GM23338 (cell line): ENCODE results near the gene NPR2. TPM values are rescaled to one million over a fixed set of nuclear protein-coding genes. Genes with fewer than 3 reads are reported as not detected.

Experiments used
- ATAC-seq: fragments of 200-7000 bp; cut with Tn5 transposase; 3 replicates; pipeline ENCODE4 v1.9.1; 2020
- DNase-seq: peaks from one replicate; pipeline ENCODE4 v3.0.0-alpha.2; 2015; ENCODE audit warnings: low spot score
- H2AFZ ChIP-seq: fragments of 200-600 bp; sonication (generic); 2 replicates; pipeline ENCODE4 v1.8.0; 2016; ENCODE audit warnings: antibody characterized with exemption, mild to moderate bottlenecking, moderate library complexity
- H3F3A ChIP-seq: fragments of 200-600 bp; sonication (generic); replicated peaks from 2 replicates; pipeline ENCODE4 v1.8.0; 2017; ENCODE audit warnings: antibody characterized with exemption, mixed run types, low read depth
- H3K27ac ChIP-seq: fragments of 200-600 bp; sonication (generic); 2 replicates; pipeline ENCODE4 v1.6.1; 2016; ENCODE audit warnings: low read depth
- H3K27me3 ChIP-seq: fragments of 200-600 bp; sonication (generic); 2 replicates; pipeline ENCODE4 v1.8.0; 2016; ENCODE audit warnings: mild to moderate bottlenecking, mixed run types, moderate library complexity; ENCODE audit not compliant: insufficient read depth
- H3K36me3 ChIP-seq: fragments of 200-600 bp; sonication (generic); 2 replicates; pipeline ENCODE4 v1.8.0; 2016; ENCODE audit warnings: mild to moderate bottlenecking; ENCODE audit not compliant: insufficient read depth
- H3K4me1 ChIP-seq: fragments of 200-600 bp; sonication (generic); 2 replicates; pipeline ENCODE4 v1.8.0; 2016; ENCODE audit warnings: mild to moderate bottlenecking, moderate library complexity; ENCODE audit not compliant: insufficient read depth
- H3K4me2 ChIP-seq: fragments of 200-600 bp; sonication (generic); 2 replicates; pipeline ENCODE4 v1.7.1; 2017; ENCODE audit warnings: mixed run types
- H3K4me3 ChIP-seq: fragments of 200-600 bp; sonication (generic); 2 replicates; pipeline ENCODE4 v1.6.1; 2016; ENCODE audit warnings: mixed run types
- H3K79me2 ChIP-seq: fragments of 200-600 bp; sonication (generic); replicated peaks from 2 replicates; pipeline ENCODE4 v1.8.0; 2017; ENCODE audit warnings: mild to moderate bottlenecking; ENCODE audit not compliant: insufficient read depth
- H3K9me2 ChIP-seq: fragments of 200-600 bp; sonication (generic); 2 replicates; pipeline ENCODE4 v1.8.0; 2017; ENCODE audit not compliant: insufficient read depth
- H4K20me1 ChIP-seq: fragments of 200-600 bp; sonication (generic); replicated peaks from 2 replicates; pipeline ENCODE4 v1.8.0; 2017; ENCODE audit warnings: mild to moderate bottlenecking; ENCODE audit not compliant: insufficient read depth
- H3K27ac Mint-ChIP-seq: 2 replicates; pipeline ENCODE4 v1.8.0; 2020; ENCODE audit warnings: inconsistent platforms, mild to moderate bottlenecking, moderate library complexity, mixed read lengths
- H3K27me3 Mint-ChIP-seq: 3 replicates; pipeline ENCODE4 v1.8.0; 2022; ENCODE audit warnings: low read depth, mild to moderate bottlenecking, moderate library complexity, mixed read lengths, inconsistent platforms; ENCODE audit not compliant: insufficient read depth, poor library complexity
- H3K36me3 Mint-ChIP-seq: 3 replicates; pipeline ENCODE4 v1.8.0; 2021; ENCODE audit warnings: low read depth, mild to moderate bottlenecking, inconsistent platforms, moderate library complexity, mixed read lengths
- H3K4me1 Mint-ChIP-seq: 3 replicates; pipeline ENCODE4 v1.8.0; 2020; ENCODE audit warnings: mild to moderate bottlenecking, inconsistent platforms, mixed read lengths
- H3K4me3 Mint-ChIP-seq: 3 replicates; pipeline ENCODE4 v1.8.0; 2021; ENCODE audit warnings: moderate library complexity, mild to moderate bottlenecking, inconsistent platforms, mixed read lengths
- H3K9me3 Mint-ChIP-seq: 3 replicates; pipeline ENCODE4 v1.8.0; 2020; ENCODE audit warnings: moderate library complexity, mild to moderate bottlenecking, inconsistent platforms, mixed read lengths
- CREB1 ChIP-seq: fragments of 250-450 bp; sonication (Bioruptor Pico); IDR thresholded peaks from 2 replicates; pipeline ENCODE4 v1.5.0; 2020; ENCODE audit warnings: low read depth, mild to moderate bottlenecking, moderate library complexity
- ETS1 ChIP-seq: IDR thresholded peaks from 2 replicates; pipeline ENCODE4 v1.6.1; 2016; ENCODE audit warnings: antibody characterized with exemption
- EZH2 ChIP-seq: fragments of 200-600 bp; sonication (generic); IDR thresholded peaks from one replicate; pipeline ENCODE4 v1.8.0; 2017; ENCODE audit warnings: antibody characterized with exemption, mild to moderate bottlenecking, low read depth; ENCODE audit not compliant: unreplicated experiment
- EZH2phosphoT487 ChIP-seq: fragments of 200-600 bp; sonication (generic); IDR thresholded peaks from one replicate; pipeline ENCODE4 v1.8.1; 2018; ENCODE audit warnings: antibody characterized with exemption; ENCODE audit not compliant: unreplicated experiment
- STAT1 ChIP-seq: IDR thresholded peaks from one replicate; pipeline ENCODE4 v1.6.1; 2016; ENCODE audit warnings: antibody characterized with exemption; ENCODE audit not compliant: unreplicated experiment
- ZNF331 ChIP-seq: fragments of 250-450 bp; sonication (Bioruptor Pico); IDR thresholded peaks from 2 replicates; pipeline ENCODE4 v1.5.0; 2020; ENCODE audit warnings: low read depth, mild to moderate bottlenecking, moderate library complexity
- polyA plus RNA-seq: library from polyadenylated mRNA; unstranded; fragments of >200 nt; fragmentation: Nextera tagmentation; extraction: Ambion mirVana; gene quantifications from 2 replicates; pipeline ENCODE4 v1.2.1, GENCODE V29; 2016
- total RNA-seq: library from RNA; depleted of rRNA; stranded (reverse); fragments of >200 nt; shearing (Covaris generic); gene quantifications from 2 replicates; pipeline ENCODE4 v1.2.3, GENCODE V29; 2014
- TF ChIP-seq, protein P1 (sequence below): fragments of 250-450 bp; sonication (Bioruptor Pico); IDR thresholded peaks from 2 replicates; pipeline ENCODE4 v1.5.0; 2020; ENCODE audit warnings: mild to moderate bottlenecking, moderate library complexity

The NPR2 gene
- total and polyA plus RNA-seq, 2 experiments from 2014 or later, result 9.0 to 14.4 TPM

- TF ChIP-seq, protein P1, sequence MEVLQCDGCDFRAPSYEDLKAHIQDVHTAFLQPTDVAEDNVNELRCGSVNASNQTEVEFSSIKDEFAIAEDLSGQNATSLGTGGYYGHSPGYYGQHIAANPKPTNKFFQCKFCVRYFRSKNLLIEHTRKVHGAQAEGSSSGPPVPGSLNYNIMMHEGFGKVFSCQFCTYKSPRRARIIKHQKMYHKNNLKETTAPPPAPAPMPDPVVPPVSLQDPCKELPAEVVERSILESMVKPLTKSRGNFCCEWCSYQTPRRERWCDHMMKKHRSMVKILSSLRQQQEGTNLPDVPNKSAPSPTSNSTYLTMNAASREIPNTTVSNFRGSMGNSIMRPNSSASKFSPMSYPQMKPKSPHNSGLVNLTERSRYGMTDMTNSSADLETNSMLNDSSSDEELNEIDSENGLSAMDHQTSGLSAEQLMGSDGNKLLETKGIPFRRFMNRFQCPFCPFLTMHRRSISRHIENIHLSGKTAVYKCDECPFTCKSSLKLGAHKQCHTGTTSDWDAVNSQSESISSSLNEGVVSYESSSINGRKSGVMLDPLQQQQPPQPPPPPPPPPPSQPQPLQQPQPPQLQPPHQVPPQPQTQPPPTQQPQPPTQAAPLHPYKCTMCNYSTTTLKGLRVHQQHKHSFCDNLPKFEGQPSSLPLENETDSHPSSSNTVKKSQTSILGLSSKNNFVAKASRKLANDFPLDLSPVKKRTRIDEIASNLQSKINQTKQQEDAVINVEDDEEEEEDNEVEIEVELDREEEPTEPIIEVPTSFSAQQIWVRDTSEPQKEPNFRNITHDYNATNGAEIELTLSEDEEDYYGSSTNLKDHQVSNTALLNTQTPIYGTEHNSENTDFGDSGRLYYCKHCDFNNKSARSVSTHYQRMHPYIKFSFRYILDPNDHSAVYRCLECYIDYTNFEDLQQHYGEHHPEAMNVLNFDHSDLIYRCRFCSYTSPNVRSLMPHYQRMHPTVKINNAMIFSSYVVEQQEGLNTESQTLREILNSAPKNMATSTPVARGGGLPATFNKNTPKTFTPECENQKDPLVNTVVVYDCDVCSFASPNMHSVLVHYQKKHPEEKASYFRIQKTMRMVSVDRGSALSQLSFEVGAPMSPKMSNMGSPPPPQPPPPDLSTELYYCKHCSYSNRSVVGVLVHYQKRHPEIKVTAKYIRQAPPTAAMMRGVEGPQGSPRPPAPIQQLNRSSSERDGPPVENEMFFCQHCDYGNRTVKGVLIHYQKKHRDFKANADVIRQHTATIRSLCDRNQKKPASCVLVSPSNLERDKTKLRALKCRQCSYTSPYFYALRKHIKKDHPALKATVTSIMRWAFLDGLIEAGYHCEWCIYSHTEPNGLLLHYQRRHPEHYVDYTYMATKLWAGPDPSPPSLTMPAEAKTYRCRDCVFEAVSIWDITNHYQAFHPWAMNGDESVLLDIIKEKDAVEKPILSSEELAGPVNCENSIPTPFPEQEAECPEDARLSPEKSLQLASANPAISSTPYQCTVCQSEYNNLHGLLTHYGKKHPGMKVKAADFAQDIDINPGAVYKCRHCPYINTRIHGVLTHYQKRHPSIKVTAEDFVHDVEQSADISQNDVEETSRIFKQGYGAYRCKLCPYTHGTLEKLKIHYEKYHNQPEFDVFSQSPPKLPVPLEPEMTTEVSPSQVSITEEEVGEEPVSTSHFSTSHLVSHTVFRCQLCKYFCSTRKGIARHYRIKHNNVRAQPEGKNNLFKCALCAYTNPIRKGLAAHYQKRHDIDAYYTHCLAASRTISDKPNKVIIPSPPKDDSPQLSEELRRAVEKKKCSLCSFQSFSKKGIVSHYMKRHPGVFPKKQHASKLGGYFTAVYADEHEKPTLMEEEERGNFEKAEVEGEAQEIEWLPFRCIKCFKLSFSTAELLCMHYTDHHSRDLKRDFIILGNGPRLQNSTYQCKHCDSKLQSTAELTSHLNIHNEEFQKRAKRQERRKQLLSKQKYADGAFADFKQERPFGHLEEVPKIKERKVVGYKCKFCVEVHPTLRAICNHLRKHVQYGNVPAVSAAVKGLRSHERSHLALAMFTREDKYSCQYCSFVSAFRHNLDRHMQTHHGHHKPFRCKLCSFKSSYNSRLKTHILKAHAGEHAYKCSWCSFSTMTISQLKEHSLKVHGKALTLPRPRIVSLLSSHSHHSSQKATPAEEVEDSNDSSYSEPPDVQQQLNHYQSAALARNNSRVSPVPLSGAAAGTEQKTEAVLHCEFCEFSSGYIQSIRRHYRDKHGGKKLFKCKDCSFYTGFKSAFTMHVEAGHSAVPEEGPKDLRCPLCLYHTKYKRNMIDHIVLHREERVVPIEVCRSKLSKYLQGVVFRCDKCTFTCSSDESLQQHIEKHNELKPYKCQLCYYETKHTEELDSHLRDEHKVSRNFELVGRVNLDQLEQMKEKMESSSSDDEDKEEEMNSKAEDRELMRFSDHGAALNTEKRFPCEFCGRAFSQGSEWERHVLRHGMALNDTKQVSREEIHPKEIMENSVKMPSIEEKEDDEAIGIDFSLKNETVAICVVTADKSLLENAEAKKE (CRISPR knock-in tag), result no peak
- TF ChIP-seq ZNF331 (CRISPR knock-in tag) (no peak), ETS1 (no peak)
Observed at GRCh38 chr9:35741740-35742139, 49.7 kb upstream of the NPR2 start (continued).

GRCh38 chr9:35743452-35743851, 47.9 kb upstream of the NPR2 start:
- Histone ChIP-seq H3F3A (peaks cover 5% of the 10 kb centered on the region), H3K27ac (no peak overlapping the region), H2AFZ (no peak overlapping the region), H3K4me2 (no peak overlapping the region), H4K20me1 (peaks cover 42% of the 10 kb centered on the region), H3K79me2 (peaks cover 38% of the 10 kb centered on the region), H3K27me3 (no peaks in the 10 kb centered on the region), H3K4me1 (peaks cover 23% of the 10 kb centered on the region), H3K36me3 (peaks cover 26% of the 10 kb centered on the region), H3K9me2 (no peaks in the 10 kb centered on the region), H3K4me3 (no peak overlapping the region)
- DNase-seq, result no peak
- no peak for ATAC-seq
- H3K36me3 Mint-ChIP-seq, result peaks cover 70% of the 10 kb centered on the region
- no peak overlapping the region for H3K4me3 Mint-ChIP-seq
- H3K27ac Mint-ChIP-seq, result no peak overlapping the region
- peaks cover 20% of the 10 kb centered on the region for H3K4me1 Mint-ChIP-seq
- peaks cover 3% of the 10 kb centered on the region for H3K27me3 Mint-ChIP-seq
- H3K9me3 Mint-ChIP-seq, result no peaks in the 10 kb centered on the region
- TF ChIP-seq CREB1 (CRISPR knock-in tag) (no peak), ZNF331 (CRISPR knock-in tag) (no peak), STAT1 (no peak), EZH2 (no peak), ETS1 (no peak), EZH2phosphoT487 (no peak)
- TF ChIP-seq, protein P1 (CRISPR knock-in tag), result no peak
